HG02798 (cell line): ENCODE measurements around the gene RNASE8.

Experiments used
- ATAC-seq: cut with Tn5 transposase; IDR thresholded peaks from one replicate; pipeline ENCODE4 v1.9.1; 2021; ENCODE audit warnings: mild to moderate bottlenecking; ENCODE audit not compliant: unreplicated experiment, poor library complexity

Gene RNASE8

DNA sequence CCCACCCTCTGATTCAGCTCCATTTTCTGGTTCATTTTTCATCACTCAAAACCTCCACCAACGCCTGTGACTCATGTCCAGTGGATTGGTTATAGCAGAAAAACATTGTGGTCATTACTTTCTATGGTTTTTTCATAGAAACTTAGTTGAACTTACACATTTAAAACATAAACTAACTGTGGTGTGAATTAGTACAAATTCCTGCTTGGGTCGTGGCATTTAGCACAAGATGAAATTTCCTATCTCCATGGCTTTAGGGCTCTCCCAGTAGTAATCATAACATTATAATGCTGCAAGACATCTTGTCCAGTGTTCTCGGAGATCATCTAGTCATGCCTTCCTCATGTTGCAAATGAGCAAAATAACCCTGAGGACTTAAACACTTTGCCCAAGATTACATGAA is 8.3 kb upstream of the RNASE8 start:
- no peak for ATAC-seq

- ATAC-seq: no peak
Measured at GRCh38 chr14:21050597-21050996, 7.0 kb upstream of the RNASE8 start.

GRCh38 chr14:21053184-21054122 is 4.2 kb upstream of the RNASE8 start:
- no peak for ATAC-seq

DNA sequence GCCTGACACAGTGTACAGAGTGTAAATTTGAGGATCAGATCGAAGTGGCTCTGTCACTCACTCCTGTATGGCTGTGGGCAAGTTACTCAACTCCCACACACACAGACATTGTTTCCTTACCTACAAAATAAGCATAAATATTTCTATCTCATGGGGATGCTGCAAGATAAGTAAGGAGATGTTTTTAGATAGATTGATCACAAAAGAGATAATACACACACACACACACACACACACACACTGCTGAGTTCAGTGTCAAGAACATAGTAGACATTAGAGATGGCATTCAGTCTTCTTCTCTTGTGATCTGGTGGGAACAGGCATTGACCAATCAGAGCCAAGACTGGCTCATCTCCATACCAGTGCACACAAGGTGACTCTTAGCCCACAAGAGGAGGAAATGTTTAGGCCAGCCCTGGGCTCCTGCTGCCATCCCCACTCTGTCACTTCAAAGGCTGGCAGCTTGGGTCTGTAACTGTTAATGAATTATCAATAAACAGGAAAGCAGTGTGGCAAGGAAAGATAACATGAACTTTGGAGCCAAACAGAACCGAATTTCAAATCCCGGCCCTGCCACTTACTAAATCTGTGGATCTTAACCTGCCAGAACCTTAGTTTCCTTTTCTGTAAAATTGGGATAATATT is 3.4 kb upstream of the RNASE8 start:
- ATAC-seq: no peak

DNA sequence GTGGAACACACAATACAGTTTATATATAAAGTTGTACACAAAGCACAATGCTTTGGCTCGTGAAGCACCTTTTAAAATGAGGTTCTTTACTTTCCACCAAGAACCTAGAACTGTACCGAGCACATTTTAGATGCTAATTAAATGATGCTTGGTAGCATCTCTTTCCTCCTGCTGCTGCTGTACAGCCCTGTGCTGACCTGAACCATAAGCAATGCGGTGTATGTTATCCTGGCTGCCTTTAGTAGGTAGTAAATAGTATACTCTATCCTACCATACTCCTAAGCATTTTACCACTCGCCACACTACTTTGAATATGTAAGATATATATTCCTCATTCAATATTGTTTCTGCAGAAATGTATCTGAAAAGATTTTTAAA is 2.9 kb upstream of the RNASE8 start:
- ATAC-seq: no peak

- no peak for ATAC-seq
Measured at GRCh38 chr14:21055432-21056117, 2.0 kb upstream of the RNASE8 start.

- ATAC-seq: no peak
Measured at GRCh38 chr14:21056520-21057163, 980 bp upstream of the RNASE8 start.

DNA sequence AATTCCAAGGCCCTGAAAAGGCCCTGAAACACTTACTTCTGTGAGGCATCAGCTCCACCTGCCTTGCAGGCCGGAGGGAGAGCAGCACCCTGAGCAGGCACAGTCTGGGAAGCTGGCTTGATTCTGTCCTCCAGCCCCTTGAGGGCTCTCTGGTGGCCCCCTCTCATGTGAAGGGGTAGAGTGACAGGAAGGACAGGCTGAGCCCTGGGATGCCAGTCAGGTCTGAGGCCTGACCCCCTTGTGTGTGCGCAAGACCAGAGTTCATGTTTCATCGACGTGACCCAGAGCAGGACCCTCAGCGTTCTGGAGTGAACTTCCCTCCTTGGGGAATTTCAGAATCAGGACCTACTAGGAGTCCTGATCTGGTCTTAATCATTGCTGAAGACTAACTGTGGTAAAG is 1.3 kb downstream of the RNASE8 start:
- no peak for ATAC-seq

- no peak for ATAC-seq
Measured at GRCh38 chr14:21059842-21060613, 2.4 kb downstream of the RNASE8 start.

DNA sequence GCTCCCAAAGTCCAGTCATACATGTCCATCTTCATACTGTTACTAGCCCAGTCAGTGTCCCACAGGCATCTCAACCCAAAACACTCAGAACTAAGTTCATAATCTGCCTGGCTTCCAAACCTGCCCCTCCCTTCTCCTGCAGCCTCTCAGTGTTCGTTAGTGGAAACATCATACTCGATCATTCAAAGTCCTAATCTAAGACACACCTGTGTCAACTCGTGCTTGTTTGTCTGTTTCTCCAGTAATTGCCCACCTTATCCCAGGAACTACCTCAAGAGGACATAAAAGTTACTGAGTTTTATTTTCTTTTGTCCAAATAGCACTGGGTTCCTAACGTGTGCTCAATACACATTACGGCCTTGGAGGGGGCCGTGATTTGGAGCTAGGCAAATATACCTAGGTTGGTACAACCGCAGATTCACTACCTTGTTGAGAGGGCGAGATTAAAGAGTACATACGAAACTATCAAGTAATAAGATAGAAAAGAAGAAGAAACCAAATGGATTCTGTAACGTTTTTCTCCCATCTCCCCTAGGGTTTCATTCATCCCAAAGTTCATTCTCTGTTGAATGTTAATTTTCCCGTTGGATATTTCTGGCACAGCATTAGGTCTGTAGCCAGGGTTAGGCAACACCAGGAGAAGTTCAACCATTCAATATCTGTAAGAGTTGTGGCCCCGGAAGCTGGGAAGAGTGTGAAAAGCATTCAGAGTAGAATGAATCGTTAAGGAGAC is 3.2 kb downstream of the RNASE8 start:
- no peak for ATAC-seq

DNA sequence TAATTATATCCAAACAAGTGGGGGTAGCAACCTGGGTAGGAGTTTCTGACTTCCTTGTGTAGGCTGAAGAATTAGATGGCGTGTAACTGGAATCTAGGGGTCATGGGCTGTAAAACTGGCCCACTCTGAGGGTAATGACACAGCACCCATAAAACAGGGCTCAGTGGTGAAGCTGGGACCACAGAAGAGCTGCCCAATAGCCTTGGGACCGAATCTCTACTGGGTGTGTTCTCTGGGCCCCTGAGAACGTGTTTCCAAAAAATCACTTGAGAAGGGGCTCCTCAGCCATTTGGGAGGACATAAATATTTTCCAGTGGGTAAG is 3.7 kb downstream of the RNASE8 start:
- ATAC-seq: no peak

DNA sequence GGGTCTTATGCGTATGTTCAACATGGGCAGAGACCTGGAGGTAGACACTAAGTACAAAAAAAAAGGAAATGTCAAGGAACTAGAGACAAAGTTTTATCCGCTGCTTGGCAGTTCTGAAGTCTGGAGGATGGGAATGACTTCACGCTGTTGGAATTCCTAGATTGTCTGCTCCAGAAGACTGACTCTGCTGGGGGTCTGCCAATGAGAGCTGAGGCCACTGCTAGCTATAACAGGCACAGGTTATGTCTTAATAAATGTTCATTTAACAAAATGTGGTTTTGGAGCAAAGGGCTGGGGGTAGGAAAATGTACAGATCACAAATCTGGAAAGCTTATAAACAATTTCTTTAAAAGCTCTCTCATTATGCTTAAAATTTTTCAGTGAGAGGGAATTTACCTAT is 5.9 kb downstream of the RNASE8 start:
- ATAC-seq: no peak

DNA sequence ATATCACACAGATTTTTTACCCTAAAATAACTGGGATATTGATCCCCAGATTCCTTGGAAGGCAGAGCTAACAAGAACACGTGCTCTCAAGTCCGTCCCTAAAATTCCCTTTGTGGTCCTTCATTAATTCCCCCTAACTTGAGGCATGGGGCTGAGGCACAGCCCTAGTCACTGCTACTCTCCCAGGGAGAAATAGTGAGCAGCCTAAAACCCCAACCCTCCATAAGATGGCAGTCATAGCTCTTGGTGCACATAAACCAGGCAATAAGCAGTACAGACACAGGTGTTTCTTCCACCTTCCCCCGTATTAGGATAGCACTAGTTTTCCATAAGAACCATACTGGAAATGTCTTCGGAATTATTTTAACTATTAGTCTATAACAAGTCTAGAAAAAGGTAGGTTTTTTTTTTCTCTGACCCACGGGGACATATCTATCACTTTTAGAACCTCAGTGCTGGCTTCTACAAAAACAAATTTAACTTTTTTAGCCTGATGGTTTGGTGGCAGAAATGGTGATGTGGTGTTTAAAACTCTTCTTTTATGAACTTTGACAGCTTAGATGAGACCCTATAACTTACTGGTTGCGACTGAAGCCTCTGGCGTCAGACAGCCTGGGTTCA is 9.4 kb downstream of the RNASE8 start:
- ATAC-seq: no peak

- no peak for ATAC-seq
Measured at GRCh38 chr14:21068521-21069387, 11.1 kb downstream of the RNASE8 start.

DNA sequence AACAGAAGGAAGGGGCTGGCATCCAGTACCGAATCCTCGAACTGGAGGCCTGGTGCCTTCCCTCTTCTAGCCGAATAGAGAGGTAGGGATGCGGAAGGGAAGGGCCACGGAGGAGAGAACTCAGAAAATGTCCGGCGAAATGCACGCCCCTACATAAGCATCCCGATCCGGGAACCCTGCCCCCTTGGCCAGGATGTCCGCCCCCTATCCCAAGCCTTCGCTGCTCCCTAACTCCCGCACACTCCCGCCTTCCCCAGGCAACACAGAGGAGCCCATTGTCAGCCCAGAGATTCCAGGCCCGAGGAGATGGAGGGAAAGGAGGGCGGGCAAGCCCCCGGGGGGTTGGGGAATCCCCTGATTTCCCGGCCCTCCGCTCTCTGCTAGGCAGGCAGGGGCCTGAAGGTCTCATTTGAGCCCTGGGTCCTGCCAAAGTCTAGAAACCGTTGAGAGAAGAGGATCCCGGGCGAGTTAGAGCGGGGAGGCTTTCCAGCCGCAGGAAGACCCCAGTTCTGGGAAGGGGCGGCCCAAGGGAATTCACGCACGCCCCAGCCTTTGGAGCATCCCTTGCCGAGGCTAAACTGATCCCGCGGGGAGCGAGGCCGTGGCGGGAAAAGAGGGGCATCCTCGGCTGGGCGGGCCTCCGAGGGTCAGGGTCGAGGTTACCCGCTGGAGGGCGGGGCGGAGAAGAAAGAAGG is 11.9 kb downstream of the RNASE8 start:
- no peak for ATAC-seq

- ATAC-seq: no peak
Measured at GRCh38 chr14:21070083-21070609, 12.5 kb downstream of the RNASE8 start, which contains the start of gene ARHGEF40. Gene ARHGEF40 (plus strand): TSS chr14:21070304. CDS start chr14:21070397, 93 bp downstream.

DNA sequence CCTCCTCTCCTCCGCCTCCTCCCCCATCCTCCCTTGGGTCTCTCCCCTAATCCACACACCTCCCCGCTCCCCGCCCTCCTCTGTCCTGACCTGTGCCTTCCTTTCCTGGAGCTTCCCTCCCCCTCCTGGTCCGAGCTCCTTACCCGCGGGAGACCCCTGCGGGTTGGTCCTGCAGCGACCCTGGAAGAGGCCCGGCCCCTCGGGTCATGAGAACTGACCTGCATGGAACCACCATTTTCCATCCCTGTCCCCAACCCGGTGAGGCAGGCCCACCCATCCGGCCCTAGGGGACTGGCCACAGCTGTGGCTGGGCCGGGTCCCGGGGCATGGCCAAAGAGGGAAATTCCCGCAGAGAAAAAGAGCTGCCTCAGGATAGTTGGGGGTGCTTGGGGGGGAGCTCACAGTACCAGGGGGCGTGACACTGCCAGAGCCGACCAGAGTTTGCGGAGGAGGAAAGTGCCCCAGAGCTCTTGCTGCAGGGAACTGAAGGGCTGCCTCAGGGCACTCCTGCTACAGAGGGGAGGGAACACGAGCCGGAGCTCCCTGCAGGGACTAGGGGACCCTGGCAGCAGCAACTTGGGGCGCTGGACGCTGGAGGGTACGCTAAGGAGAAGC is 13.1 kb downstream of the RNASE8 start:
- ATAC-seq: peak; percentile 7
